ENCODE results near the gene TMEM140. TPM values are rescaled to one million over a fixed set of nuclear protein-coding genes. Genes with fewer than 3 reads are reported as not detected.

Gene TMEM140
- total and polyA plus RNA-seq, 2 of the 13 experiments (the other 11 are each of a cell fraction or from before 2014, with no cell fraction given): 9.2 to 21.7 TPM

GRCh38 chr7:135147341-135147898, 452 bp upstream of the TMEM140 start:
- Histone ChIP-seq H3K79me2 (ENCODE audit: insufficient read depth, low read length) (peaks cover 39% of the 10 kb centered on the region), H2AFZ (ENCODE audit: low read length) (no peak overlapping the region), H3K4me3 (replicated peaks in 1 of 3; ENCODE audit: insufficient read depth in 1 of 3, low read depth in 2 of 3, low read length in 3 of 3) (peak overlapping the region; percentile 58 to 71 (median 67)), H3K27me3 (ENCODE audit: control insufficient read depth in 1 of 2, insufficient read depth in 2 of 2, low read length in 2 of 2) (no peaks in the 10 kb centered on the region; a peak in 1 of 5 replicates), H3K4me1 (ENCODE audit: insufficient read depth, low read length) (peaks cover 72% of the 10 kb centered on the region), H3K36me3 (replicated peaks in 1 of 2; ENCODE audit: control insufficient read depth in 1 of 2, insufficient read depth in 2 of 2, low read length in 2 of 2) (peaks cover 2 to 8% of the 10 kb centered on the region in 2 experiments; a peak in 1 of 5 replicates), H3K27ac (ENCODE audit: extremely low read length, insufficient read depth, low read length) (peak overlapping the region; percentile 84), H4K20me1 (ENCODE audit: insufficient read depth, low read length) (no peaks in the 10 kb centered on the region; the same call in 1 of the 2 replicates), H3K4me2 (ENCODE audit: low read depth, low read length) (peak overlapping the region; percentile 88), H3K9ac (ENCODE audit: insufficient read depth, low read depth, low read length) (peak overlapping the region; percentile 74), H3K9me3 (ENCODE audit: low read length) (no peaks in the 10 kb centered on the region)
- ATAC-seq (peak; percentile 42), DNase-seq (ENCODE audit: low spot score) (no peak), FAIRE-seq (no peak)
- 0 out of 2 replicates have a peak, but pooled peaks have one; percentile 34 for TF ChIP-seq ZMYM2 (CRISPR knock-in tag; IDR thresholded peaks at IDR 0.05)
- TF ChIP-seq ZNF337 (CRISPR knock-in tag; IDR thresholded peaks at IDR 0.05; ENCODE audit: borderline replicate concordance, low read depth): no peak
- 0 out of 2 replicates have a peak, but pooled peaks have one; percentile 10 for TF ChIP-seq ZSCAN5A (CRISPR knock-in tag; IDR thresholded peaks at IDR 0.05; ENCODE audit: borderline replicate concordance)
- TF ChIP-seq RAD51 (IDR thresholded peaks at IDR 0.05; ENCODE audit: borderline replicate concordance): no peak
- 0 out of 2 replicates have a peak, but pooled peaks have one; percentile 20 for TF ChIP-seq ZNF20 (CRISPR knock-in tag; IDR thresholded peaks at IDR 0.05)
- TF ChIP-seq MYNN (CRISPR knock-in tag; IDR thresholded peaks at IDR 0.05; ENCODE audit: low read depth): peak; percentile 99
- TF ChIP-seq YEATS4 (CRISPR knock-in tag; IDR thresholded peaks at IDR 0.05; ENCODE audit: borderline replicate concordance): 0 out of 2 replicates have a peak, but pooled peaks have one; percentile 4
- 0 out of 2 replicates have a peak, but pooled peaks have one; percentile 5 for TF ChIP-seq ZFP82 (CRISPR knock-in tag; IDR thresholded peaks at IDR 0.05; ENCODE audit: borderline replicate concordance)
- TF ChIP-seq TOPORS (CRISPR knock-in tag; IDR thresholded peaks at IDR 0.05): no peak
- TF ChIP-seq ZNF703 (CRISPR knock-in tag; IDR thresholded peaks at IDR 0.05; ENCODE audit: borderline replicate concordance): peak; percentile 58; the same call in 1 of the 2 replicates
- 0 out of 2 replicates have a peak, but pooled peaks have one; percentile 60 for TF ChIP-seq ZNF224 (CRISPR knock-in tag; IDR thresholded peaks at IDR 0.05)
- peak; percentile 16; the same call in 1 of the 2 replicates for TF ChIP-seq ZFP36L1 (CRISPR knock-in tag; IDR thresholded peaks at IDR 0.05)
- no peak for TF ChIP-seq NONO (IDR thresholded peaks at IDR 0.05)
- TF ChIP-seq NONO (CRISPR knock-in tag; conservative IDR thresholded peaks at IDR 0.05): 0 out of 2 replicates have a peak, but pooled peaks have one; percentile 3
- TF ChIP-seq TAF1 (CRISPR knock-in tag; IDR thresholded peaks at IDR 0.05): peak; percentile 13; the same call in 1 of the 2 replicates
- in situ Hi-C loops (cut with HindIII; ENCODE audit: extremely low pct_ligation_motif_present, low pct_unique_long_range_greater_than_20kb) (no loop called here), intact Hi-C loops (cut with micrococcal nuclease; ENCODE audit: unreplicated experiment) (loop anchor here (5.0 kb wide), 2 partner anchors 55 to 245 kb away; no protein-coding TSS in a partner anchor)
- 4% methylated on average over 6 of the region's 6 CpGs for WGBS (ENCODE audit: low lambda C conversion rate)
- TSS peak; percentile 86 for BruUV-seq (replicated peaks)
- CTCF ChIA-PET (ENCODE audit: low intra/inter-chr PET ratio, low total read pairs): no interaction called here
- POLR2A ChIA-PET: interaction anchor here (1.0 to 2.9 kb wide), 18 partner anchors 10 to 247 kb away, joined by 3 to 23 read pairs (median 6); partner anchors contain the start of genes AGBL3 and CYREN
